A549 (cell line): Measurements from ENCODE around the gene PGBD1.

Source experiments
- CEBPB ChIP-seq, 2 experiments: fragments of >200 bp in 1 of 2; sonication (Bioruptor Twin) in 1 of 2; formaldehyde crosslinking in 1 of 2; IDR thresholded peaks; 2 replicates each; pipeline ENCODE4 v1.6.1; 2012 to 2016
- CTCF ChIP-seq: fragments of >200 bp; sonication (Bioruptor Twin); formaldehyde crosslinking; IDR thresholded peaks from 3 replicates; pipeline ENCODE4 v1.5.1; 2016
- ELK1 ChIP-seq: fragments of 150-350 bp; IDR thresholded peaks from 2 replicates; pipeline ENCODE4 v1.6.1; 2014; ENCODE audit warnings: low read depth, mild to moderate bottlenecking, low read length
- EP300 ChIP-seq, 2 experiments: fragments of >200 bp; sonication (Bioruptor Twin); formaldehyde crosslinking; IDR thresholded peaks; 2 replicates in 1 of 2; 3 replicates in 1 of 2; pipeline ENCODE4 v1.6.1; 2016 to 2017
- HDAC2 ChIP-seq: fragments of 200-600 bp; sonication (generic); IDR thresholded peaks from 2 replicates; pipeline ENCODE4 v1.6.1; 2016
- POLR2A ChIP-seq: IDR thresholded peaks from 2 replicates; pipeline ENCODE4 v1.6.1; 2012; ENCODE audit warnings: mild to moderate bottlenecking, low read length
- ZNF302 ChIP-seq: fragments of 250-450 bp; sonication (Bioruptor Pico); IDR thresholded peaks from 2 replicates; pipeline ENCODE4 v1.9.0; 2021; ENCODE audit warnings: inconsistent platforms, mild to moderate bottlenecking, moderate library complexity

- TF ChIP-seq ELK1 (no peak), ZNF302 (CRISPR knock-in tag) (no peak), CTCF (no peak), POLR2A (no peak), CEBPB (IDR thresholded peaks at IDR 0.05) (no peak), HDAC2 (no peak), EP300 (IDR thresholded peaks at IDR 0.05) (no peak)
Observed at GRCh38 chr6:28343898-28344677, 62.7 kb downstream of the PGBD1 start.
